Cardiac fibroblast (primary cell): ENCODE measurements around the gene ZNF70.
A peak's percentile ranks its signal among the peaks of the same experiment; 100 is the strongest.

Experiments used
- DNase-seq, 2 donors: peaks; one replicate each; pipeline versions ENCODE4 v3.0.0 to v3.0.0-alpha.2; 2010; ENCODE audit warnings: low read depth in 2 of 2
- H3K4me3 ChIP-seq, 2 donors: replicated peaks in 1 of 2; 1 replicate in 1 of 2; 2 replicates in 1 of 2; pipeline ENCODE4 v1.5.1; 2011; ENCODE audit warnings: low read depth in 2 of 2, low read length in 2 of 2, mild to moderate bottlenecking in 2 of 2, moderate library complexity in 1 of 2
- TF ChIP-seq, protein P1 (sequence below): IDR thresholded peaks from one replicate; pipeline ENCODE4 v1.5.1; 2011; ENCODE audit warnings: low read depth, mild to moderate bottlenecking, low read length, inconsistent platforms

Gene ZNF70

DNA sequence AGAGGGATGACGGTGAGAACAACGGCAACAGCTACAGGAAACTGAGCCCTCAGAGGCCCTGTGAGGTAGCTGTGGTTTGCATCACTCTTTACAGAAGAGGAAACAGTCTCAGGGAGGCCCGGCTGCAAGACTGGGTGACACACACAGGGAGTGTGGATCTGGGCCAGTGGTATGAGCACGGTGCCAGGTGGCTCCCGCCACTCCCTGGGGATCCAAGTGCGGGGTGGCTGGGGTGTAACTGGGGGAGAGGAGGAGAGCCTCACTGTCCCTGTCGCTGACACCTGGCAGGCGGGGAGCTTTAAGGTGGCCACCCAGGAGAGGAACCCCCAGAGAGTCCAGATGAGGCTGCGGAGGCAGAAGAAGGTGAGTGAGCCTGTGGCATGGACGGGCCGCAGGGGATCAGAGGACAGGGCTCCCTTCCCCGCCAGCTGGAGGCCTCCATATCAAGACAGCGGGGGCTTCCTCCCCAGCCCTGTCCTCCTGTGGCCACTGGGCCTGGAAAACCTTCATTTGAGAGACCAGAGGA lies 54.5 kb downstream of the ZNF70 start:
- peak; percentile 39 to 76 for DNase-seq
- TF ChIP-seq, protein P1, sequence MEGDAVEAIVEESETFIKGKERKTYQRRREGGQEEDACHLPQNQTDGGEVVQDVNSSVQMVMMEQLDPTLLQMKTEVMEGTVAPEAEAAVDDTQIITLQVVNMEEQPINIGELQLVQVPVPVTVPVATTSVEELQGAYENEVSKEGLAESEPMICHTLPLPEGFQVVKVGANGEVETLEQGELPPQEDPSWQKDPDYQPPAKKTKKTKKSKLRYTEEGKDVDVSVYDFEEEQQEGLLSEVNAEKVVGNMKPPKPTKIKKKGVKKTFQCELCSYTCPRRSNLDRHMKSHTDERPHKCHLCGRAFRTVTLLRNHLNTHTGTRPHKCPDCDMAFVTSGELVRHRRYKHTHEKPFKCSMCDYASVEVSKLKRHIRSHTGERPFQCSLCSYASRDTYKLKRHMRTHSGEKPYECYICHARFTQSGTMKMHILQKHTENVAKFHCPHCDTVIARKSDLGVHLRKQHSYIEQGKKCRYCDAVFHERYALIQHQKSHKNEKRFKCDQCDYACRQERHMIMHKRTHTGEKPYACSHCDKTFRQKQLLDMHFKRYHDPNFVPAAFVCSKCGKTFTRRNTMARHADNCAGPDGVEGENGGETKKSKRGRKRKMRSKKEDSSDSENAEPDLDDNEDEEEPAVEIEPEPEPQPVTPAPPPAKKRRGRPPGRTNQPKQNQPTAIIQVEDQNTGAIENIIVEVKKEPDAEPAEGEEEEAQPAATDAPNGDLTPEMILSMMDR: no peak
- H3K4me3 ChIP-seq: no peak overlapping the region

GRCh38 chr22:23695571-23696325 lies 55.2 kb downstream of the ZNF70 start:
- H3K4me3 ChIP-seq: no peak overlapping the region
- no peak for DNase-seq

GRCh38 chr22:23695141-23695540 lies 55.8 kb downstream of the ZNF70 start:
- H3K4me3 ChIP-seq: no peak overlapping the region
- TF ChIP-seq, protein P1: no peak
- DNase-seq: no peak

More at GRCh38 chr22:23695571-23696325, 55.2 kb downstream of the ZNF70 start:
- TF ChIP-seq, protein P1: no peak

DNA sequence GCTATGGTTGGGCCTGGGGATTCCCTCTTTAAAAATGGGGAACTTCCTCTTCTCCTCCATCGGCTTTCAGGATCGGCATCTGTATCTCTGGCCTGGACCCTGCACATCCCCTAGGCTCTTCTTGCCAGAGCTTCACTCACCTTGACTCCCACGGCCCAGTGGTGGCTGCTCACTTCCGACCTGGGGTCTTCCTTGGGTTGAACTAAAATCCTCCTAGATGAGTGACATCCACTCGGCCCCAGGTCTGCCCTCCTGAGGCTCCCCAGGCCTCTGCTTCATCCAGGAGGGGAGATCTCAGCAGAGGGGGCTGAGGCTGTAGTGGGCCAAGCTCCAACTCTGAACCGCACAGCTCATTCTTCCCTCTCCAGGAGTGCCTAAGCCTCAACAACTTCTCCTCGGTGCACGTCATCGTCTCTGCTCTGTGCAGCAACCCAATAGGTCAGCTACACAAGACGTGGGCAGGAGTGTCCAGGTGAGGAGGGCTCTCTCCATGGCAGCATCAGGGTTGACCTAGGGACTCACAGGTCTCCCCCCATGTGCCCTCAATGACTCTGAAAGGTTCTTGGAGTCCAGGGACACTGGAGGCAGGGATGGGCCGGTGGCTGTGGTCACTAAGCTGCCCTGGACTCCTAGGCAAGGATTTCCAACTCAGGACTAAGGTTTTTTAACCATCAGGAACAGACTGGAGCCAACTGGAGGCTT lies 56.8 kb downstream of the ZNF70 start:
- TF ChIP-seq, protein P1: no peak
- DNase-seq: no peak

GRCh38 chr22:23692598-23693291 lies 58.2 kb downstream of the ZNF70 start:
- TF ChIP-seq, protein P1: no peak
- DNase-seq: no peak

More for the DNA sequence above, 56.8 kb downstream of the ZNF70 start:
- H3K4me3 ChIP-seq: no peak overlapping the region

DNA sequence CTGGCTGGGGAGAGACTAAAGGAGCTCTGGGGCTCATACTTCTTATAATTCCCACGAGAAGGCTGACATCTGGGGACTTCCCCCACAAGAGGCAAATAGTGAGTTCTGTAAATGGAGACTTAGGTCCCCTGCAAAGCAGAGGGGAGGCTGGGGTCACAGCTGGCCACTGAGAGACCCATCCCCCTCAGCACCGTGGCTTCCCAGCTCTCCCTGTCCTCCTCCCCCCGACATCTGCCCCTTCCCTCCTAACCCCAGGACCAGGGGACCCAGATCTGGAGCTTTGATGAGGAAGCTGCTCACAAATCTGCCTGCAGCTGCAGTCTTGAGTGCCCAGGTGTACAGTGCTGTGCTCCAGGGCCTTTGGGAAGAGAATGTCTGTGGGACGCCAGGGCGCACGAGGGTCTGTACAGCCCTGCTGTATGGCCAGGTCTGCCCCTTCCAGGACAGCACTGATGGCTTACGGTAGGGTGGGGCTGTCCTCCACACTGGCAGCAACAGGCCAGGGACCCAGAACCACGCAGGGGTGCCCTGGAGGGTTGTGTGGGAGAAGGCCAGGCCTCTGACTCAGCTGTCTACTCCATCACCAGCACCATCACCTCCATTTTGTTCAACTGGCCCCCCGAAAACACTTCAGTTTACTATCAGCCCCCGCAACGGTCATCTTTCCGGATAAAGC lies 59.0 kb downstream of the ZNF70 start:
- no peak overlapping the region for H3K4me3 ChIP-seq
- TF ChIP-seq, protein P1: no peak
- DNase-seq: no peak

More at GRCh38 chr22:23692598-23693291, 58.2 kb downstream of the ZNF70 start:
- H3K4me3 ChIP-seq: no peak overlapping the region
